ENCODE data around the gene SDK2. TPM values are rescaled to one million over a fixed set of nuclear protein-coding genes. Genes with fewer than 3 reads are reported as not detected.

Gene SDK2
- total RNA-seq, 2 donors from 2014 or later = 0.26 to 0.33 TPM

DNA sequence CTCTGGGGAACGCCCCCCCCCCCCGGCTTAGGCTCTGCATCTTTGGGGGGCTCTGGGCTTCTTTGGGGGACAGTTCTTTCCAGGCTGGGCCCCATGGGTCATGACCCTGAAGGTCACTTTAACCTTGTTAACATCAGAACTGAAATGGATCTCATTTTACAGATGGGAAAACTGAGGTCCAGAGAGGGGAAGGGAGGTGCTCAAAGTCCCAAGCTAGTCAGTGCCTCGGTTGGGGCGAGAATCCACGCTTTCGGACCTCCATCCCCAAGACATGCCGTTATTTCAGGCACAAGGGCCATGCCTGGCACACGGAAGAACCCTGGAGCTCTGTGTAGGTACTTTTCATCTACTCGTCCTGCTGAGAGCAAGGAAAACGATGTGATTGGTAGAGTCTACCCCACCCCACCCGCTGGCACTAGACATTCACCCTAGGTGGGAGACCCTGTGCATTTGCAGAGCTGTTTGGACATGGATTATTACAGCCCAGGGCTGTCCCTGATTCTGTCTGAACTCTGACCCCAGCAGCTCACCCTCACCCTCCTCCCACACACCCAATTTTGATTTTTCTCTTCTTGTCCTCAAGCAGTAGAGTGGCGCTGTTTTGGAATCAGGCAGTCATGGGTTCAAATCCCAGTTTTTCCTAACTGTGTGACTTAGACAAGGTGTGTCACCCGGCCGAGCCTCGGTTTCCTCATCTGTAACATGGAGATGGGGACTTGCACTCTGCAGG is 177.4 kb downstream of the SDK2 start:
- no peaks in the 10 kb centered on the region for H3K4me1 ChIP-seq
- ATAC-seq (no peak), DNase-seq (no peak)
- H3K27ac ChIP-seq = no peak overlapping the region
- WGBS, 2 donors = 57 to 76% methylated on average over 13 to 15 of the region's 15 CpGs
- TF ChIP-seq, protein P1, sequence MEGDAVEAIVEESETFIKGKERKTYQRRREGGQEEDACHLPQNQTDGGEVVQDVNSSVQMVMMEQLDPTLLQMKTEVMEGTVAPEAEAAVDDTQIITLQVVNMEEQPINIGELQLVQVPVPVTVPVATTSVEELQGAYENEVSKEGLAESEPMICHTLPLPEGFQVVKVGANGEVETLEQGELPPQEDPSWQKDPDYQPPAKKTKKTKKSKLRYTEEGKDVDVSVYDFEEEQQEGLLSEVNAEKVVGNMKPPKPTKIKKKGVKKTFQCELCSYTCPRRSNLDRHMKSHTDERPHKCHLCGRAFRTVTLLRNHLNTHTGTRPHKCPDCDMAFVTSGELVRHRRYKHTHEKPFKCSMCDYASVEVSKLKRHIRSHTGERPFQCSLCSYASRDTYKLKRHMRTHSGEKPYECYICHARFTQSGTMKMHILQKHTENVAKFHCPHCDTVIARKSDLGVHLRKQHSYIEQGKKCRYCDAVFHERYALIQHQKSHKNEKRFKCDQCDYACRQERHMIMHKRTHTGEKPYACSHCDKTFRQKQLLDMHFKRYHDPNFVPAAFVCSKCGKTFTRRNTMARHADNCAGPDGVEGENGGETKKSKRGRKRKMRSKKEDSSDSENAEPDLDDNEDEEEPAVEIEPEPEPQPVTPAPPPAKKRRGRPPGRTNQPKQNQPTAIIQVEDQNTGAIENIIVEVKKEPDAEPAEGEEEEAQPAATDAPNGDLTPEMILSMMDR (IDR thresholded peaks at IDR 0.05) = no peak
- TF ChIP-seq POLR2A (IDR thresholded peaks at IDR 0.05) = no peak
- peaks cover 0 to 3% of the 10 kb centered on the region in 2 donors for H3K27me3 ChIP-seq
- intact Hi-C loops (cut with DNase I) = no loop called here
- H3K9me3 ChIP-seq = no peaks in the 10 kb centered on the region
- H3K36me3 ChIP-seq (replicated peaks in 1 of 2; ENCODE audit: insufficient read depth in 1 of 2, low read depth in 2 of 2) = no peaks in the 10 kb centered on the region
- no peak overlapping the region for H3K4me3 ChIP-seq

DNA sequence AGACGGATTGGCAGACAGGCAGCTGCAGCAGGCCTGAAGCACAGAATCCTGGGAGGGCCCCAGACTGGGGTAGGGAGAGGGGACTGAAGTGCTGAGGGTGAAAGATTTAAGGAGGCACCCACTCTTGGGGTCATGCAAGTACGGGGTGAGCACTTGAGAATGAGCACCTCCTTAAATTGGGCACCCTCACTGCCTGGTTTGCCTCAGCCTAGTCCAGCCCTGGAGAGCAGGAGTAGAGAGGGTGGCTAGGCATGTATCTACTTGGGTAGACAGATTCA is 178.4 kb downstream of the SDK2 start:
- TF ChIP-seq POLR2A (IDR thresholded peaks at IDR 0.05) = no peak
- TF ChIP-seq, protein P1 (IDR thresholded peaks at IDR 0.05) = no peak
- H3K36me3 ChIP-seq (replicated peaks in 1 of 2; ENCODE audit: insufficient read depth in 1 of 2, low read depth in 2 of 2) = no peaks in the 10 kb centered on the region
- DNase-seq = no peak
- intact Hi-C loops (cut with DNase I) = no loop called here
- WGBS, 2 donors = 68 to 81% methylated on average over 2 of the region's 2 CpGs
- ATAC-seq = no peak
- no peak overlapping the region for H3K27ac ChIP-seq
- no peaks in the 10 kb centered on the region for H3K9me3 ChIP-seq
- no peak overlapping the region for H3K4me3 ChIP-seq
- peaks cover 0 to 3% of the 10 kb centered on the region in 2 donors for H3K27me3 ChIP-seq
- no peaks in the 10 kb centered on the region for H3K4me1 ChIP-seq

DNA sequence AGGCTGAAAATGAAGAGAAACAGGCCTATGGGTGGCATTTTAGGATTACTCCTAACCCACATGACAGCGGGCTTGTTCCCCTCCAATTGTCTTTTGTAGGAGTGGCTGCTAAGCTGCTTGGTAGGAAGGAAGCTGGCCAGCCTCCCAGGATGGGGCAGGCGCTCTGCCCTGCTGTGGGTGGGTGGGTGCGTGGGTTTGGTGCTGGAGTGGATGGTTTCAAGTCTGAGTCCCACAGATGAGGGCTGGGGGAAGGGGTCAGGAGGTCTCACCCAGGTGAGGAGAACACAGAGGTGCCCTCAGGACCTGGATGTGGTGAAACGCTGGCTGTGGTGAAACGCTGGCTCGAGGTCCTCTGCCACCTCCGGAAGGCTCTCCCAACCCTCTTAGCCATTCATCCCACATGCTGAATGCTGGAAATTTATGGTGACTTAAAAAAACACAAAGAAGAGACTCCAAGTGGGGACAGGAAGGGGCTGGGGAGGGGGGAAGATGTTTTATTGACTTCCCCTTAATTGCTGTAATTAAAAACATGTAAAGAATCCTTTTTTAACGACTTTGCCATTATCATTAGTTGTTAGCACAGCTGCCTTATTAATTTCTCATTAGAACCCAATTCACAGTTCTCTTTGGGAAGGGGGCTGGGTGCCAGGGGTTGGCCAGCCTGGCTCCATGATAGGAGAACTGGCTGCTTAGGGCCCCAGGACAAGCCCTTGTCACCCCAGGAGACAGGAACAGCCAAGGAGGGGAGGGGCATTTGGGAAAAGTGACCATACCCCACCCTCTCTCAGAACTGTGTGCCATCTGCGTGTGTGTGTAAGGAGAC is 178.9 kb downstream of the SDK2 start:
- DNase-seq (no peak), ATAC-seq (no peak)
- H3K4me1 ChIP-seq = no peaks in the 10 kb centered on the region
- no peaks in the 10 kb centered on the region for H3K36me3 ChIP-seq (replicated peaks in 1 of 2; ENCODE audit: insufficient read depth in 1 of 2, low read depth in 2 of 2)
- TF ChIP-seq POLR2A (IDR thresholded peaks at IDR 0.05) = no peak
- TF ChIP-seq, protein P1 (IDR thresholded peaks at IDR 0.05) = no peak
- no peak overlapping the region for H3K27ac ChIP-seq
- H3K9me3 ChIP-seq = no peaks in the 10 kb centered on the region
- intact Hi-C loops (cut with DNase I) = no loop called here
- 51 to 57% methylated on average over 6 to 9 of the region's 9 CpGs for WGBS, 2 donors
- H3K4me3 ChIP-seq = no peak overlapping the region
- peaks cover 0 to 3% of the 10 kb centered on the region in 2 donors for H3K27me3 ChIP-seq

DNA sequence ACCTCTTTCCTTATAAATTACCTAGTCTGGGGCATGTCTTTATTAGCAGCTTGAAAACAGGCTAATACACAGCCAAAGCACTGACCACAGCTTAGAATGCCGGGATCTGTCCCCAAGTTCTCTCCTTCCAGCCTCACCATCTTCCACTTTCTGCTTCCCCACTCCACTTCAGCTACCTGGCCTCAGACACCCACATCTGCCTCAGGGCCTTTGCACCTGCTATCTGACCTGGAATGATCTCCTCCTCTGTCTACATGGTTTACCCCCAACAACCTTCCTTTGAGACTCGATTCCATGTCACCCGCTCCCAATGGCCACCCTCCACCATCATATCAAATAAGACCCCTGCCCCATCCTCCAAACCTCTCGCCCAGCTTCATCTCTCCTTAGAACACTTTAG is 179.8 kb downstream of the SDK2 start:
- 79 to 85% methylated on average over 4 of the region's 4 CpGs for WGBS, 2 donors
- no peak for DNase-seq
- Histone ChIP-seq H3K27ac (no peak overlapping the region), H3K9me3 (no peaks in the 10 kb centered on the region), H3K4me1 (no peaks in the 10 kb centered on the region), H3K27me3 (peaks cover 0 to 3% of the 10 kb centered on the region in 2 donors), H3K36me3 (replicated peaks in 1 of 2; ENCODE audit: insufficient read depth in 1 of 2, low read depth in 2 of 2) (no peaks in the 10 kb centered on the region), H3K4me3 (no peak overlapping the region)
- intact Hi-C loops (cut with DNase I) = no loop called here
- TF ChIP-seq POLR2A (IDR thresholded peaks at IDR 0.05) = no peak
- TF ChIP-seq, protein P1 (IDR thresholded peaks at IDR 0.05) = no peak
- no peak for ATAC-seq
